Metanephros (tissue), 2 donors: ENCODE data around the gene TP53TG3F. TPM values are rescaled to one million over a fixed set of nuclear protein-coding genes. Genes with fewer than 3 reads are reported as not detected.

Experiments used
- small RNA-seq: library from RNA; depleted of rRNA; stranded (forward); fragments of <200 nt; gene quantifications from one replicate; pipeline ENCODE3, GENCODE V24; 2014; ENCODE audit warnings: low replicate concordance
- total RNA-seq: library from RNA; depleted of rRNA; stranded (reverse); fragments of >200 nt; gene quantifications from one replicate; pipeline ENCODE4 v1.2.3, GENCODE V29; 2014

Gene TP53TG3F
- total RNA-seq: not detected

GRCh38 chr16:33459312-33459711, at the start of gene TP53TG3F:
Gene TP53TG3F (plus strand): TSS chr16:33459612. CDS start chr16:33459680, 68 bp downstream.

Small RNAs within 50 kb of the gene (small RNA-seq; reads per million reads assigned to genes)
- gene AC136944.5: not detected
- not detected for gene AC136944.6

Other genes with a start within 250 kb of the TP53TG3F start
- gene TP53TG3E, start 155.3 kb upstream of the TP53TG3F start, total RNA-seq: not detected
- gene TP53TG3B, start 98.8 kb upstream of the TP53TG3F start, total RNA-seq: not detected